Hematopoietic multipotent progenitor cell treated with erythropoietin and hydrocortisone succinate and interleukin-3 and kit ligand, for 6 days (in vitro differentiated cells): ENCODE measurements around the gene STOML1.

Experiments
- DNase-seq: peaks from one replicate; pipeline ENCODE4 v3.0.0-alpha.2; 2015

STOML1 gene

DNA sequence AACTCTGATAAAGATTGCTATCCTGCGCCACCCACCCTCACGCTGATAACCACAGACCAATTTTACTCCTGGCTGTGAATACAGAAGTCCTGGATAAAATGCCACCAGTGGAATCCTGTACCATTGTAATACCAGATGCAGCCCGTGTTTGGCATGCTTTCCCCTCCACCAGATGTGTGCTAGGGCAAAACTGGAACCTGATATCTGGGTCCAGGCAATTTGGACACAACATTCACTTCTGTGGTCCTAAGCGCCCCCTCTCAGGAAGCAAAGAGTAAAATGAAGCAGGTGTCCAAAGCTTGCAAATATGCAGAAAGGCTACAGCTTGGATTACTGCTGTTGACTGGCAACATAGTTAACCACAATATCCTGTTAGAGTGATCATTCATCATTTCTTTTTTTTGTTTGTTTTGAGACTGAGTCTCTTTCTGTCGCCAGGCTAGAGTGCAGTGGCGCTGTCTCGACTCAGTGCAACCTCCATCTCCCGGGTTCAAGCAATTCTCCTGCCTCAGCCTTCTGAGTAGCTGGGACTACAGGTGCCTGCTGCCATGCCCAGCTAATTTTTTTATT lies 33.0 kb downstream of the STOML1 start:
- DNase-seq, result peak; percentile 40

DNA sequence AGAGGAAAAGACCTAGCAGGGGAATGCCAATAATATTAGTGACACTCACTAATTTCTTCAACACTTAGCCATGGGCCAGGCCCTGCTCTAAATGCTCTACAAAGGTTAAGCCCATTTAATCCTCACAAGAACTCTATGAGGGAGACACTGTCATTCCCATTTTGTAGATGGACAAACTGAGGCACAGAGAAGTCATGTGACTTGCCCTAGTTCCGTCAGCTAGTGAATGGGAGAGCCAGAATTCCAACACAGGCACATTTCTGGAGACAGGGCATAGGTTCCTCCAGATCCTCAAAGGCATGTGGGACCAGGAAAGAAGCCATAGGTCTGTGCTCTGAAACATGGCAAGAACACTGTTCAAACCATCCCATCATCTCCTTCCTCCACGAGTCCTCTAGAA lies 34.3 kb downstream of the STOML1 start:
- no peak for DNase-seq

DNA sequence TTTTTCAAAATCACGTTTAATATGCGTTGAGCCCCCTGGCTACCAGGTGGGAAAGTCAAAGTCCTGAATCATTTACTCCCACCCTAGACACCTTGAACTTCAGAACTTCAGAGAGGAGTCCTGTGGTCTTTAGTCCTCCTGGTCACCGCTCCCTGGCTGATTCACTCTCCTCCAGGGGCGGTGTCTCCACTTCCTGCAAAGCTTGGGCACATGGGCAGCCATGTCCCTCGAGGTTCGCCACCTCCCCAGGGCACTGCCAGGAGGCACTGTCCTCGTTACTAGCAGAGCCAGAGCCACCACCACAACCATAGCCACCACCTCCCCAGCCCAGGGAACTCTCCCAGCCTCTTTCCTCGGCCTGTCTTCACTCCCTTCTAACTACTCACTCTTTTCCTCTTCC lies 34.8 kb downstream of the STOML1 start:
- DNase-seq, result no peak

DNA sequence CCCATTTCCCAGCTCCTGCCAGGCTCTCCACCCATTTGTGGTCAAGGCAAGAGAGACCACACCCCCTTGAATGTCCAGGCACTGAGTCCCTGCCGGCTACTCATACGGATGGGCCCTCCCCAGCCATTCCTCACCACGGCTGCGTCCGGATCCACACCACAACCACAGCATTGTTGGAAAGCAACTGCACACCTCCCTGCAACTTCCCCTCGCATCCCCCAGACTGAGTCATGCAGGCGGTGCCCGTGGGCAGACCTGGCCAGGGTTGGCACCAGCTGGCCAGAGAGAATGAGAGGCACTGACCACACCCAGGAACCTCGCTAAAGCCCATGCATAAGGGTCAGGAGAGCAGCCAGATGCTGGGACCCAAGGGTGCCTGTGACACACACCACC lies 35.4 kb downstream of the STOML1 start:
- no peak for DNase-seq

DNA sequence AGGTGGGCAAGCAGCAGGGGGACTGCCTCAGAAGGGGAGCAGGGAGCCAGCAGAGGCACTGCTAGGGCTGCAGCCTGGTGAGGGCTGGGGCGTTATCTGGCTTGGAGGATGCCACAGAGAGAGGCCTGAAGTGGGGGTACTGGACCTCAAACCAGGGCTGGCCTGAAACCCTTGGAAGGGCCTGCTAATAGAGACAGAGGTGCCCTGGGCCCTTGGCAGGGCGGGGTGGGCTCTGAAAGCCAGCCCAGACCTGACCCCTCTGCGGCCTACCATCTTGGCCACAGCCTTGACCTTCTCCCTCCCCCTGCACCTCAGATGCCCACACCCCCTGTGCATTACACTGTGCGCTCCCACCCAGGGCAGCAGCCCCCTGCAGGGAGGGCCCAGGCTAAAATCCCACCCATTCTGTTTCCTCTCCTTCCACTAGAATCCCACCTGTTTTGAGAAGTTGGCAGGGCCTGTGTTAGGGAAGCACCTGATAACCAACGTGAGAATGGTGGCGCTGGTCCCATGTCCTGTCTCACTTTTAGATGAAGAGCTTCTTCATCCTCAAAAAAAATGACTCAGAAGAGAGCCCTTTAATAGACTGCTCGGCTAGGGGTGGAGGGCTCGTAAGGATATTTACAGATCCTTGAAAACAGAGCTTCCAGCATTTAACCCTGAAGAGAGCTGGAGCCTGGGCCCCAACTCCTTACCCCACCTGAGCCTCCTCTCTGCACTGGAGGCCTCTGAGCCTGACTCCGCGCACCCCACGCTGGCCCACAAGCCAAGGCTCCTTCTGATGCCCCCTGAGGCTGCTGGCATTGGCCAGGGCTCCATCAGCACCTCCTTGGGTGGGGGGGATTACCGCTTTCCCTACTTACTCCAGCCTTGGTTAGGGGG lies 36.0 kb downstream of the STOML1 start:
- no peak for DNase-seq

DNA sequence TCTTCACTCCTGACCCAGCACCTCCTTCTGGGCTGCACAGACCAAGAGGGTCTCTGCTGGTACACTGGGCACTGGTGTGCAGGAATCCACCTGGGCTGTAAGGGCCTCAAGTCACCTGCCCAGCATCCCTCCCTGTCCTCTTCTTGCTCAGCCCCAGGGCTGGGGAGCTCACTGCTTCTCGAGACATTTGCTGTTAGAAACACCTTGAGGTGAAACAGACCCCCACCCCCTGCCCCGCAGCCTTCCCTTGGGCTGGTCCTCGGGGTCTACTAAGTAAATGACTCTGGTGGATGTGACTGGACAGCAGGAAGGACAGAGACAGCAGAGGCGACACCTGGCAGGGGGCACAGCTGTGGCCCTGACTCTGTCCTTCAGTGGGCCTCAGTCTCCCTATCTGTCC lies 36.8 kb downstream of the STOML1 start:
- DNase-seq, result no peak

DNA sequence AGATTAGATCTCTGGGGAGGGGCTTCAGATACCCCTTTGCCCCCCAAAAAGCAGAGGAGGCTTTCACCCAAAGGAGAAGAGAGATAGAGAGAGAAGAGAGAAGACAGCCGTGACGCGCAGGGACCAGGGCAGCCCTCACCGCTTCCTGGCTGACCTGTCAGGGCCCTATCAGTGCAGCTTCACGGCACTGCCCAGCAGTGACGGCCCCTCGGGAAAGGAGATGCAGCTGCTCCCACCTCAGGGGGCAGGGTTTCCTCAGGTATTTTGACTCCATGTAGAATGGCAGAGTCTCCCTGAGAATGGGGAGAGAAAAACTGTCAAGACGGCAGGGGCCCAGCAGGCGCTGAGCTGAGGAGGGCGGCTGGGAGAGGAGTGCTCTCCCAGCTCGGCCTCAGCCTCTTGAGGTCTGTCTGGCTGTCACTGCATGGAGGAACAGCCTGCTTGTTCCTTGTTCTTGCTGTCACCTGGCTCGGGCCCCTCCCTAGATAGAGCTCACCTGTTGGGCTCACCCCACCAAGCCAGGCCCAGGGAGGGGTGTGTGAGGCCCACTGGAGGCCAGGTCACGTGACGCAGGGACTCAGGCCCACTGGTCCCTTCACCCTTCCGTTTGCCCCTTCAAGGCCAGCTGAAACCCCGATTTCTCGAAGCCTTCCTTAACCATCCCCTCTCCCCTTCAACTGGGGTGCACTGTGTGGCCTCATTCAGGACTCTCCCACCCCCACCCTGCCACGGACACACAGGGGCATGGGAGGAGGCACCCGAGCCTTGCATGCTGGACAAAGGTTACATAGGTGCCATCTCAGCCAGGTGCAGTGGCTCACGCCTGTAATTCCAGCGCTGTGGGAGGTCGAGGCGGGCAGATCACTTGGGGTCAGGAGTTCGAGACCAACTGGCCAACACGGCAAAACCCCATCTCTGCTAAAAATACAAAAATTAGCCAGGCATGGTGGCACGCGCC lies 37.6 kb downstream of the STOML1 start:
- DNase-seq, result no peak

DNA sequence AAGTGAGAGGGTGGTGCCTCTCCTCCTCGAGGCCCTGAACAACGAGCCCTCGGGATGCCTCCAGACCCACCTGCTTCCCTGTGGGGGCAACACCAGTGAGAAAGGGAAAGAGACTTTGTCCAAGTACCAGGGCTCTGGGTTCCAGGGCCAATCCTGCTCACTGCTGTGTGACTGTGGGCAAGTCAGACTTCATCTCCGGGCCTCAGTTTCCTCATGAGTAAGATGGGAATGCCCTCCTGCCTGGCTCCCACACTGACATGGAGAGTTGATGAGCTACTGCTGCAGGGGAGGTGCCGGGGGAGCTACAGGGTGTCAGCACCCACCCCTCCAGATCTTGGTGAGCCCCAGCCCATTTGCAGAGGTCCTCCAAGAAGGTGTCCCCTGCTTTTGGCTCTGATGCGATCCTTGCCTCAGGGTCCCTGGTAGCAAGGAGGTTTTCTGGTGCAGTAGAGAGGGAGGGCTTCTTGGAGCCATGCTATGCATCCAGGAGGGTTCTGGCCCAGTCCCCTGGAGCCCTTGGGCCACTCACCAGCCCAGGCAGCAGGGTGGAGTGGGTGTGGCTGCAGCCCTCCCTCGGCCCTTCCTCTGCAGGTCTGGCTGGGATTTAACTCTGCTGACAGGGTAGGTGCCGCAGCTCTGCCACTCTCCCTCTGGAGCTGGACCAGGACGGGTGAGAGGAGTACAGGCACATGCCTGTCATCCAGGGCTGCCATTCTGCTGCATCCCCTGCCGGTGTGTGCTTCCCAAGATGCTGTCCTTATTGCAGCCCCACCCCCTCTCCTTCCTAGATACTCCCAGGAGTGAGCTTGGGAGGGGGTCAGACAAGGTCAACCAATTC lies 39.0 kb downstream of the STOML1 start:
- no peak for DNase-seq

DNA sequence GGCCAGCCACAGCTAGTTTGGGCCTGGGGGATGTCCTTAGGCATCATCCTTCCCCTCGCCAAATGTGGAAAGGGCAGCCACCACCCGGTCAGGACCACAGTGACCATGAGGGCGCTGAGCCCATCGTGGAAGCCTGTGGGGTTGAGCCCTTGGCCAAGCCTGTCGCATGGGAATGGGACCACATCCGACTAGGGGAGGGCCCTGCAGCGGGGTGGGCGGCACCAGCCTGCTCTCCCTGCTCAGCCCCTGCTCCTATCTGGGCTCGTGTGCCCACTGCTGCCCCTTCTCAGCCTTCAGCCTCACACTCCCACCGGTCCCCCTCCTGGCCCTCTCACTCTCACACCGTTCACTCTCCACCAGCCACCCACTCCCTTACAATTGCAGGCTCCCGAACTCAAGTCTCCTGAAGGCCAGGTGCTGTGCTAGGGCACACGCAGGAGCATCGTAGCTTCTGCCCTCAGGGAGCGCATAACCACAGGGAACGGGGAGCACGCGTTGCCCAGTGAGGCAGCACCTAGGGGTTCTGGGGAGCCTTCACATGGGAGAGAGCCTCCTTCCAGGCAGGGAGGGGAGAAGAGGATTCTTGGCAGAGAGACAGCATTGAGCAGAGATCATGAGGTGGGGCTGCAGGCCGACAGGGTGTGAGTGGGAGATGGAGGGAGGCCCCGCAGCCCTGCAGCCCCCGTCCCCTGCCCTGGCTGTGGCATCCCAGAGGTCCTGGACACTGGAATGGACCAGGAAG lies 39.8 kb downstream of the STOML1 start:
- no peak for DNase-seq

DNA sequence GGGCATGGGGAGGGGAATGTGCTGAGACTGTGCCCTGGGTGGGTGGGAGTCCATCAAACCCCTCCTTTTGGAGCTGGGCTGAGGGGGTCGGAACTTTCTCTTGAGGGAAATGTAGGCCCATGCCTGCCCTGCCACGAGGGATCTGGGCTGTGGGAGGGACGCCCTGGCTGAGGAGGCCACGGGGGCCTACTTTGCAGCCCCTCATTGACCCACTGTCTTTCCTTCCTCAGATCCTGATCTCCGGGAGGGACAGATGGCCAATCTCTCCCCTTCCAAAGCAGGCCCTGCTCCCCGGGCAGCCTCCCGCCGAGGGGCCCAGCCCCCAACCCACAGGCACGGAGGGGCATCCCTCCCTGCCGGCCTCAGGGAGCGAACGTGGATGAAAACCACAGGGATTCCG lies 40.5 kb downstream of the STOML1 start:
- DNase-seq, result no peak

DNA sequence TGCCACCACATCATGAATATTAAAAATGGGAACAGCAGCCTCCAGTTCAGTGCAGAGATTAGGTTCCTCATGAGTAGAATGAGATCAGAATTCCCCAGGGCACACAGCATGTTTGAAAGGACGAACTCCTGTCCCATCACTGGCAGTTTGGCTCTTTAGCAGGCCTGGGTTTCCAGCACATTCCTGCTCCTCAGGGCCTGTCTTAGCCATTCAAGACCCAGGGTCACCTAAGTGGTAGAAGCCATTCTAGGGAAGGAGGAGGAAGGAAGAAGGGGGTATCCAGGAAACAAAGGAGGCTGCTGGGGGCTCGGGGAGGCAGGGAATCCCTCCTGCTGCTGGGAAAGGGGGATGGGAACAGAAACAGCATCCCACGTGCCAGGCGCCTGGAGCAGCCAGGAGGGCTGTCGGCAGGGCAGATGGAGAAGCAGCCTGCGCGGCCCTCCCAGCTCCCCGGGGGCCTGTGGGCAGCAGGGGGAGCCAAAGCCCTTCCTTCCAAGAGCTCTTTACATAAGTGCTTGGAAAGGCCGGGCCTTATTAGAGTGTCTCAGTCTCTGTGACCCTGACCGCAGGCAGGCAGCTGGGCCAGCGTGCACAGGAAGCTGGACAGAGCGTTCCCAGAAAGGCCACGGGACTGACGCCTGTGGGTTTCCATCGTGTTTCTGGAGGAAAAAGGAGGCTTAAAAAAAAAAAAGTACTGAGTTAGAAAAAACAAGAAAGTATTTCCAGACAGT lies 41.1 kb downstream of the STOML1 start:
- DNase-seq, result peak; percentile 94

DNA sequence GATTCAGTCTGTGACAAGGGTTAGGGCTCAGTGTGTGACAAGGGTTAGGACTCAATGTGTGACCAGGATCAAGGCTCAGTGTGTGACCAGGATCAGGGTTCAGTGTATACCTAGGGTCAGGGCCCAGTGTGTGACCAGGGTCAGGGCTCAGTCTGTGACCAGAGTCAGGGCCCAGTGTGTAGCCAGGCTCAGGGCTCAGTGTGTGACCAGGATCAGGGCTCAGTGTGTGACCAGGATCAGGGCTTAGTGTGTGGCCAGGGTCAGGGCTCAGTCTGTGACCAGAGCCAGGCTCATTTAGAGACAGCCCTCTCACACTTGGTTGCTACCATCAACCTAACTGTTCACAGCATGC lies 41.6 kb downstream of the STOML1 start:
- DNase-seq, result no peak

DNA sequence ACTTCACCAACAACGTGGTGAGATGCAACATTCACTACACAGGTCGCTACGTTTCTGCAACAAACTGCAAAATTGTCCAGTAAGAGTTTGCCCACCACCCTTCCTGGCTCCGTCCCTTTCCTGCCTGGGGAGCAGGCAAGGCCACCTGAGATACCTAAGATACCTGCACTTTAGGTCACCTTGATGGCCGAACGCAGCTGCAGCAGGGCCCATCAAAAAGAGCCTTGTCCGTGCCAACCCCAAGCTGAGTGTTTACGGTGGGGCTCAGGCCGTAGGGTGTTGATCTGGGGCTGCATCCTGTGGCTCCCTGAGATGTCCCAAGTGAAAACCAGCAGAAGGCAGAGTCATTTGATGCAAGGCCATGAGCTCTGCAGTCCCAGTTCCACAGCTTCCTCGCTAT lies 42.6 kb downstream of the STOML1 start:
- DNase-seq, result no peak

DNA sequence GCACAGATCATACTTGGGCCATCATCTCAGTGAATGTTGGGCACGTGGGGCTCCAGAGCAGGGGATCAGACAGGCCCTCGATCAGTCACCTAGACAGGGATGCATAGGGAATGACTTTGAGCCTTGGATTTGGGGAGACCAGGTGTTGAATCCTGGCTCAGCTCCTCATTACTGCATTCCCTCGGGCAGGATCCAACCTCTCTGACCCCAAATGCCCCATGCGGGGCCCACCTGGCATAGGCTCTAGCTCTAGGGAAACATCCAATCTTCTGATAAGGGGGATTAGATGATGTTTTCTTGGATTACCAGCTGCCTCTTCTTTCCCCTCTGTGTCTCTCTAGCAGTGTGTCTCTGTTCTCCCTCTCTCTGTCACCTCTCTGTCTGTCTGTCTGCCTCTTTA lies 43.1 kb downstream of the STOML1 start:
- no peak for DNase-seq

DNA sequence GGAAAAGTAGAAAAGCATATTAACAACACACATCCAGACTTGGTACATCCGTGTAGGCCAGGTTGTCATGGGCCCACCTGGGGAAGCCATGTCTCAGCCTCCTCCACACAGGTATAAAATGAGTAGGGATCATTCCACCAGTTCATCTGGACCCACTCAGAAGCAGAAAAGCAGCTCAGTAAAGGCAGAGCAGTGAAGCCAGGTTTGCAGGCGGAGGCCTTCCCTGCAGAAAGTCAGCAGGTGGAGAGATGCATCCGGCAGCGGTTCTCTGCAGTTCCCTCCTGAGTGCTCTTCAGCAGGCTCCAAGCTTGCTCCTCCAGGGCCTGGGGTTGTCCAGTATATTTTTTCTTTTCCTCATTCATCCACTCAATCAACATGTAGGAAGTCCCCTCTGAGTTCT lies 43.7 kb downstream of the STOML1 start:
- DNase-seq, result no peak

DNA sequence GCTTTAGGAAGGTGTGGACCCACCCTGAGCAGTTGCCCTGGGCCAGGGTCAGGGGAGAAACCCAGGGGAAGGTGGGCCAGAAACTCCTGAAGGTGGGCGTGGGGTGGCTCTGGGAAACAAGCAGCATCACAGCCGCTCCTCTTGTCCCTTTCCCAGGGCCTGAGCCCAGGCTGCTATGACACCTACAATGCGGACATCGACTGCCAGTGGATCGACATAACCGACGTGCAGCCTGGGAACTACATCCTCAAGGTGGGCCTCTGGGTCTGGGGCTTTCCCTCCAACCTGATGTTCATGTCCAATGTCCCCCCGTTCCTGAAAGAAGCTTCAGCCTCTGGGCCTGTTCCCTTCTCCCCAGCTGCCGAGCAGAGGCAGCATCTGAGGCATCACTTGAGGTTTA lies 44.4 kb downstream of the STOML1 start:
- DNase-seq, result no peak

DNA sequence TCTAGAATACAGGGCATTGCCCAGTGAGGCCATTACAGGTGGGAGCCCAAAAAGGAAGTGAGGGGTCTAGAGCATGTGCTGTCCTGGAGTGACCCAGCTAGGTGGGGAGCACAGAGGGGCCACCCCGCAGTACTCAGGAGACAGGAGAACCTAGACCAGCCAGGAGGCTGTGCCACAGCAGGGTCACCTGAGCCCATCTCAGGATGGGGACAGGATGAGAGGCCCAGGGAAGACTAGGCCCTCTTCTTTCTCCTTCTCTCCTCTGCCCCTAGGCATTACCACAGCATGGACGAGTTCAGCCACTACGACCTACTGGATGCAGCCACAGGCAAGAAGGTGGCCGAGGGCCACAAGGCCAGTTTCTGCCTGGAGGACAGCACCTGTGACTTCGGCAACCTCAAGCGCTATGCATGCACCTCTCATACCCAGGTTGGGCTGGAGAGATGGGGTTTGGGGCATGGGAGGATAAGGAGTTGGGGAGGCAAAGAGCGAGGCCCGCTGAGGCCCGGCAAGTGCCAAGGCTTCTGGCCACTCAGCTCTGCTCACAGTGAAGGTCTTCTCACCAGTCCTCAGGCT lies 45.2 kb downstream of the STOML1 start:
- DNase-seq, result no peak

DNA sequence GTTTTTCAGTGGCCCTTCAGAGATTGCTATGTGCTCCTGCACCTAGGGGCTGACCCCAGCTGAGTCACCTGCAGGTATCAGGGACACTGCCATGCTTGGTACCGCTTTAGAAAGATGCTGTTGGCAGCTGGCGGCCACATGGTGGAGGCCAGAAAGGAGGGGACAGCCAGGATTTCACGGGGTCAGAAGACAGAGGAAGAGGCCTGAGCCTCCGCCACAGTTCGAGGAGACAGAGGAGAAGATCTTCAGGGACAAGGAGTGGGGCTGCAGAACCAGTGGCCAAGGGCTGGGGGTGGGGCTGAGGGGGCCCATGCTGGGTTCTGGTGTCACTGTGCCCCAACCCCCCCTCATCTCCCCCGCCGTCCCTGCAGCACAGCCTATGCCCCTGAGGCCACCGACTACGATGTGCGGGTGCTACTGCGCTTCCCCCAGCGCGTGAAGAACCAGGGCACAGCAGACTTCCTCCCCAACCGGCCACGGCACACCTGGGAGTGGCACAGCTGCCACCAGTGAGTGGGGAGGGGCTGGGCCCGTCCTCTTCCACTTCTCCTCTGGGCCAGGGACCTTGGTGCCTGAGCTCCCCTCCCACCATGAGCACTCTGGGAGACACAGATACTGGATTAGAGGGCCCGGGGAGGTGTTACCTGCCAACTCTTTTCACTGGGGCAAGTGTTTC lies 45.9 kb downstream of the STOML1 start:
- DNase-seq, result no peak

DNA sequence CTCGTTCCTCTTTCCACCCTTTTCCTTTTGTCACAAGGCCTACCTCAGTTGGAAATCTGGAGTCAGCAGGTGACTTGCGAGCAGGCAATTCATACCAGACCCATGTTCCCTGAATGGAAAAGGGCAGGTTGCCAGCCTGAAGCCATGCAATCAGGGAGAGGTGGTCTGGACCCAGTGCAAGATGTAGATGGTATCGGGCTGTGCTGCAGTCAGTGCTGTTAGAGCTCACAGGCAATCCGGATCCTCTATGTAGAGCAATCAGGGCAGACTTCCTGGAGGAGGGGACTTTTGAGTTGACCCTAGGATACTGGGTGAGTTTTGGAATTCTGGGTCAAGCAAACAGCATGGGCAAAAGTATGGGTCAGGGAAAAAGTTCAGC lies 47.0 kb downstream of the STOML1 start:
- DNase-seq, result no peak
